C4-2B (cell line): ENCODE results near the gene MARS2.

Experiments used
- CTCF ChIP-seq: fragments of 450-650 bp; conservative IDR thresholded peaks from 2 replicates; pipeline ENCODE4 v1.5.1; 2017; ENCODE audit warnings: mild to moderate bottlenecking
- ZFX ChIP-seq: fragments of 450-650 bp; IDR thresholded peaks from 2 replicates; pipeline ENCODE4 v1.6.1; 2017

- no peak for TF ChIP-seq CTCF
- no peak for TF ChIP-seq ZFX
Observed at GRCh38 chr2:197673606-197674005, 31.6 kb upstream of the MARS2 start.
